A549 (cell line): ENCODE measurements around the gene MITF. TPM values are rescaled to one million over a fixed set of nuclear protein-coding genes. Genes with fewer than 3 reads are reported as not detected.

ENCODE experiments used
- ATAC-seq, 2 experiments: fragments of 200-7000 bp in 1 of 2; fragments of >200 bp in 1 of 2; cut with Nextera tagmentation in 1 of 2; cut with Tn5 transposase in 1 of 2; 3 replicates each; pipeline versions ENCODE4 v1.8.0 to v1.9.1; 2018 to 2020; ENCODE audit warnings: mild to moderate bottlenecking in 1 of 2, moderate library complexity in 1 of 2
- CTCF ChIA-PET: fragments of 300-600 bp; sonication (Branson Sonifier 250); formaldehyde crosslinking; extraction: SDS; loops from one replicate; lab custom pipeline; 2021; ENCODE audit warnings: antibody characterized with exemption, inconsistent platforms; lab: Yijun Ruan, JAX
- POLR2A ChIA-PET: fragments of 350-600 bp; formaldehyde crosslinking; extraction: SDS; loops from one replicate; lab custom pipeline; 2021; ENCODE audit warnings: antibody characterized with exemption, inconsistent platforms; lab: Yijun Ruan, JAX
- DNase-seq, 2 experiments: peaks; one replicate each; pipeline versions ENCODE4 v3.0.0 to v3.0.0-alpha.2; 2011 to 2016; ENCODE audit warnings: low read depth in 1 of 2, low spot score in 1 of 2
- FAIRE-seq: peaks from 2 replicates; lab custom pipeline; 2011; peaks lifted over from hg19 to GRCh38; lab: Jason Lieb, UNC
- H3K27ac ChIP-seq, 2 experiments: fragments of >200 bp; sonication (Bioruptor Twin); formaldehyde crosslinking; 3 replicates each; pipeline ENCODE4 v1.5.1; 2016 to 2017
- H3K4me1 ChIP-seq: fragments of >200 bp; sonication (Bioruptor Twin); formaldehyde crosslinking; 3 replicates; pipeline ENCODE4 v1.6.1; 2016
- H3K4me2 ChIP-seq: fragments of >200 bp; sonication (Bioruptor Twin); formaldehyde crosslinking; 3 replicates; pipeline ENCODE4 v1.6.1; 2016
- H3K4me3 ChIP-seq: fragments of >200 bp; sonication (Bioruptor Twin); formaldehyde crosslinking; 3 replicates; pipeline ENCODE4 v1.5.1; 2016
- H3K9me3 ChIP-seq: fragments of >200 bp; sonication (Bioruptor Twin); formaldehyde crosslinking; 3 replicates; pipeline ENCODE4 v1.6.1; 2016
- BHLHE40 ChIP-seq: IDR thresholded peaks from 2 replicates; pipeline ENCODE4 v1.6.1; 2012; ENCODE audit warnings: low read depth, low read length, inconsistent platforms
- CBX2 ChIP-seq: fragments of 200-600 bp; sonication (generic); IDR thresholded peaks from 2 replicates; pipeline ENCODE4 v1.6.1; 2016; ENCODE audit warnings: low read depth, mild to moderate bottlenecking, borderline replicate concordance
- ESRRA ChIP-seq: fragments of 150-350 bp; IDR thresholded peaks from 2 replicates; pipeline ENCODE4 v1.6.1; 2014; ENCODE audit warnings: mild to moderate bottlenecking, low read length, borderline replicate concordance
- FOSL2 ChIP-seq, 2 experiments: fragments of 450-650 bp in 1 of 2; fragments of >200 bp in 1 of 2; sonication (Bioruptor Twin) in 1 of 2; formaldehyde crosslinking; IDR thresholded peaks; 2 replicates each; pipeline versions ENCODE4 v1.5.0 to v1.6.1; 2016 to 2020; ENCODE audit warnings: mild to moderate bottlenecking in 1 of 2, moderate library complexity in 1 of 2
- FOXS1 ChIP-seq: fragments of 250-450 bp; sonication (Bioruptor Pico); IDR thresholded peaks from 2 replicates; pipeline ENCODE4 v1.5.0; 2020; ENCODE audit warnings: mild to moderate bottlenecking, moderate library complexity
- HDAC2 ChIP-seq: fragments of 200-600 bp; sonication (generic); IDR thresholded peaks from 2 replicates; pipeline ENCODE4 v1.6.1; 2016
- HEYL ChIP-seq: fragments of 250-450 bp; sonication (Bioruptor Pico); IDR thresholded peaks from 2 replicates; pipeline ENCODE4 v1.8.0; 2021; ENCODE audit warnings: mild to moderate bottlenecking, moderate library complexity
- JUN ChIP-seq, 2 experiments: fragments of >200 bp; sonication (Bioruptor Twin); formaldehyde crosslinking; IDR thresholded peaks; 2 replicates in 1 of 2; 3 replicates in 1 of 2; pipeline ENCODE4 v1.6.1; 2016 to 2017
- JUNB ChIP-seq: fragments of >200 bp; sonication (Bioruptor Twin); formaldehyde crosslinking; IDR thresholded peaks from 2 replicates; pipeline ENCODE4 v1.6.1; 2016
- KDM5A ChIP-seq: fragments of 200-600 bp; sonication (generic); IDR thresholded peaks from 2 replicates; pipeline ENCODE4 v1.6.1; 2016; ENCODE audit warnings: antibody characterized with exemption, mild to moderate bottlenecking
- MAFK ChIP-seq: fragments of 450-650 bp; IDR thresholded peaks from 2 replicates; pipeline ENCODE4 v1.6.1; 2014; ENCODE audit not compliant: partially characterized antibody
- MAZ ChIP-seq: fragments of 150-350 bp; IDR thresholded peaks from 2 replicates; pipeline ENCODE4 v1.6.1; 2014; ENCODE audit warnings: antibody characterized with exemption, low read depth, low read length, borderline replicate concordance
- MYC ChIP-seq: IDR thresholded peaks from 2 replicates; pipeline ENCODE4 v1.6.1; 2012; ENCODE audit warnings: mild to moderate bottlenecking, inconsistent platforms, low read length, improper control_type of control experiment, borderline replicate concordance
- NFE2L2 ChIP-seq: fragments of 150-350 bp; conservative IDR thresholded peaks from 2 replicates; pipeline ENCODE4 v1.6.1; 2014; ENCODE audit warnings: low read length
- PHF8 ChIP-seq: fragments of 200-600 bp; sonication (generic); IDR thresholded peaks from 2 replicates; pipeline ENCODE4 v1.6.1; 2016; ENCODE audit warnings: low read depth, mild to moderate bottlenecking, antibody characterized with exemption, moderate library complexity, borderline replicate concordance
- POLR2AphosphoS2 ChIP-seq: conservative IDR thresholded peaks from 2 replicates; pipeline ENCODE4 v1.6.1; 2012; ENCODE audit warnings: low read length, improper control_type of control experiment, inconsistent platforms
- RARB ChIP-seq: fragments of 250-450 bp; sonication (Bioruptor Pico); IDR thresholded peaks from 2 replicates; pipeline ENCODE4 v1.8.0; 2021; ENCODE audit warnings: mild to moderate bottlenecking, moderate library complexity
- RCOR1 ChIP-seq: fragments of 150-350 bp; IDR thresholded peaks from 2 replicates; pipeline ENCODE4 v1.6.1; 2014; ENCODE audit warnings: antibody characterized with exemption, low read length, low read depth
- RFX5 ChIP-seq: fragments of 450-650 bp; IDR thresholded peaks from 2 replicates; pipeline ENCODE4 v1.7.1; 2014; ENCODE audit warnings: antibody characterized with exemption, mild to moderate bottlenecking, moderate library complexity
- TP53 ChIP-seq: fragments of 250-450 bp; sonication (Bioruptor Pico); IDR thresholded peaks from 2 replicates; pipeline ENCODE4 v1.5.0; 2021; ENCODE audit warnings: mild to moderate bottlenecking, moderate library complexity
- ZNF302 ChIP-seq: fragments of 250-450 bp; sonication (Bioruptor Pico); IDR thresholded peaks from 2 replicates; pipeline ENCODE4 v1.9.0; 2021; ENCODE audit warnings: inconsistent platforms, mild to moderate bottlenecking, moderate library complexity
- WGBS: methylation state at CpG from one replicate; pipeline ENCODE4 v1.1.6; 2017; ENCODE audit errors: missing lambda C conversion rate; 5-methylcytosine and 5-hydroxymethylcytosine counted together
- polyA plus RNA-seq, 4 experiments: library from polyadenylated mRNA; depleted of rRNA in 3 of 4; stranded (reverse); fragments of >200 nt; fragmentation: RNase III in 1 of 4; extraction: RNeasy Plus Mini Kit Qiagen cat#74134 plus additional on column Dnase treatment in 1 of 4; gene quantifications; 2 replicates in 3 of 4; 3 replicates in 1 of 4; pipeline ENCODE4 v1.2.3, GENCODE V29; 2011 to 2017
- TF ChIP-seq, protein P1 (sequence below): fragments of 450-650 bp; IDR thresholded peaks from 2 replicates; pipeline ENCODE4 v1.6.1; 2014; ENCODE audit warnings: antibody characterized with exemption
- TF ChIP-seq, protein P2 (sequence below): IDR thresholded peaks from 2 replicates; pipeline ENCODE4 v1.6.1; 2012
- TF ChIP-seq, protein P3 (sequence below): fragments of >200 bp; sonication (Bioruptor Twin); formaldehyde crosslinking; IDR thresholded peaks from 3 replicates; pipeline ENCODE4 v1.5.1; 2016
- TF ChIP-seq, protein P4 (sequence below): fragments of 150-350 bp; IDR thresholded peaks from 2 replicates; pipeline ENCODE4 v1.6.1; 2014; ENCODE audit warnings: low read depth, mild to moderate bottlenecking, low read length
- TF ChIP-seq, protein P5 (sequence below): fragments of >200 bp; sonication (Bioruptor Twin); formaldehyde crosslinking; IDR thresholded peaks from 2 replicates; pipeline ENCODE4 v1.6.1; 2016

Gene MITF
- polyA plus RNA-seq, 2 of the 4 experiments (the other 2 are of a cell fraction), result 14.3 to 15.9 TPM

DNA sequence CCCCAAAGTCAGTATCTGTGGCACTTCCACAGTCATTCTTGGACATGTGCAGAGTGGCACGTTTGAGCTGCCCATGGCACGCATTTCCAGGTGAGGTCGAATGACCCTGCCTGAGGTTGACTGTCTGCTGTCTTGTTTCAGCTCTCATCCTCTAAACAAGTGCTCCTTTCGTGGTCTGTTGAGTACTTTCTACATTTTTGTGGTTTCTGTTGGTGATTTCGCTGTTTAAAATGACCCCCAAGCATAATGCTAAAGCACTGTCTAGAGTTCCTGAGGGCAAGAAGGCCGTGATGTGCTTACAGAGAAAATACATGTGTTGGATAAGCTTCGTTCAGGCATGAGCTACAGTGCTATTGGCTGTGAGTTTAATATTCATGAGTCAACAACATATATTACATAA lies 220.3 kb downstream of the MITF start (continued):
- TF ChIP-seq ESRRA (no peak), PHF8 (no peak), HEYL (CRISPR knock-in tag) (no peak), MAFK (no peak)
- TF ChIP-seq, protein P1, sequence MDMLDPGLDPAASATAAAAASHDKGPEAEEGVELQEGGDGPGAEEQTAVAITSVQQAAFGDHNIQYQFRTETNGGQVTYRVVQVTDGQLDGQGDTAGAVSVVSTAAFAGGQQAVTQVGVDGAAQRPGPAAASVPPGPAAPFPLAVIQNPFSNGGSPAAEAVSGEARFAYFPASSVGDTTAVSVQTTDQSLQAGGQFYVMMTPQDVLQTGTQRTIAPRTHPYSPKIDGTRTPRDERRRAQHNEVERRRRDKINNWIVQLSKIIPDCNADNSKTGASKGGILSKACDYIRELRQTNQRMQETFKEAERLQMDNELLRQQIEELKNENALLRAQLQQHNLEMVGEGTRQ, result no peak

DNA sequence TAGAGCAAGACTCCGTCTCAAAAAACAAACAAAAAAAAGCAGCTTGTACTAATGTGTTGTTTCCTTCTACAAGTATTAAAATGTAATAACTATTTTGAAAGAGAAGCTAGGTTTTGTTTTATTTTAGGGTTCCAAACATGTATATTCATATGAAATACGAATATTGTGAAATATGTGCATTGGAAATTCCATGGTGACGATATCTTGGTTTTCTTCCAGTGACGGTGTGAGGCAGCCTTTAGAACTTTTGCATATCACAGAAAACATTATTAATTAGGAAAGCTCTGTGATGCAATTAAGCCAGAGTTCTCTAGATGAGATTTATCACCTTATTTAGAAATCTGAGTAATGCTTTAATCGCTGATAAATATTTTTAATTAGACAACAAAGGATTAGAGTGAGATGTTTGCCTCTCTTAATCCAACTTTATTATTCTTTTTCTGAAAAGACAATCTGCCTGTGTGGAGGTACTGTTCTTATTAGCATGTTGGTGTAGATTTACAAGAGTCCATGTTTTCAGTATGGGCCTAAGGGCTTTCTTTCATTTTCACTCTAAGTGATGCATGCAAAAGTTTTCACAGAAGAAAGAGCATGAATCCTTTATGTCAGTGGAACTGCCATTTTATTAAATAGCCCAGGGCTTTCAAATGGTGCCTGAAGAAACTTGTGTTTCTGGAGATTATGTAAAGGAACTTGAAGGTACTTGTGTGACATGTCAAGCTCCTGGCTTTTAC lies 222.6 kb downstream of the MITF start:
- ATAC-seq (no peak), FAIRE-seq (no peak), DNase-seq (no peak)
- CTCF ChIA-PET, result interaction anchor here (0.6 to 1.3 kb wide), 5 partner anchors 10 to 270 kb away, joined by 3 to 4 read pairs (median 3); no protein-coding TSS in a partner anchor
- no peak overlapping the region for H3K4me2 ChIP-seq
- H3K4me1 ChIP-seq, result no peaks in the 10 kb centered on the region
- POLR2A ChIA-PET, result no interaction called here
- 91% methylated on average over 5 of the region's 5 CpGs for WGBS
- H3K27ac ChIP-seq, result no peak overlapping the region
- H3K9me3 ChIP-seq, result no peaks in the 10 kb centered on the region
- no peak overlapping the region for H3K4me3 ChIP-seq
- no peak for TF ChIP-seq HDAC2
- TF ChIP-seq POLR2AphosphoS2, result no peak
- TF ChIP-seq RARB (CRISPR knock-in tag), result no peak
- no peak for TF ChIP-seq MYC
- TF ChIP-seq KDM5A, result no peak
- TF ChIP-seq, protein P2, sequence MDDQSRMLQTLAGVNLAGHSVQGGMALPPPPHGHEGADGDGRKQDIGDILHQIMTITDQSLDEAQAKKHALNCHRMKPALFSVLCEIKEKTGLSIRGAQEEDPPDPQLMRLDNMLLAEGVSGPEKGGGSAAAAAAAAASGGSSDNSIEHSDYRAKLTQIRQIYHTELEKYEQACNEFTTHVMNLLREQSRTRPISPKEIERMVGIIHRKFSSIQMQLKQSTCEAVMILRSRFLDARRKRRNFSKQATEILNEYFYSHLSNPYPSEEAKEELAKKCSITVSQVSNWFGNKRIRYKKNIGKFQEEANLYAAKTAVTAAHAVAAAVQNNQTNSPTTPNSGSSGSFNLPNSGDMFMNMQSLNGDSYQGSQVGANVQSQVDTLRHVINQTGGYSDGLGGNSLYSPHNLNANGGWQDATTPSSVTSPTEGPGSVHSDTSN, result no peak
- TF ChIP-seq FOSL2 (IDR thresholded peaks at IDR 0.05), result no peak
- TF ChIP-seq FOSL2 (CRISPR knock-in tag; IDR thresholded peaks at IDR 0.05), result no peak
- no peak for TF ChIP-seq RFX5
- TF ChIP-seq, protein P3, sequence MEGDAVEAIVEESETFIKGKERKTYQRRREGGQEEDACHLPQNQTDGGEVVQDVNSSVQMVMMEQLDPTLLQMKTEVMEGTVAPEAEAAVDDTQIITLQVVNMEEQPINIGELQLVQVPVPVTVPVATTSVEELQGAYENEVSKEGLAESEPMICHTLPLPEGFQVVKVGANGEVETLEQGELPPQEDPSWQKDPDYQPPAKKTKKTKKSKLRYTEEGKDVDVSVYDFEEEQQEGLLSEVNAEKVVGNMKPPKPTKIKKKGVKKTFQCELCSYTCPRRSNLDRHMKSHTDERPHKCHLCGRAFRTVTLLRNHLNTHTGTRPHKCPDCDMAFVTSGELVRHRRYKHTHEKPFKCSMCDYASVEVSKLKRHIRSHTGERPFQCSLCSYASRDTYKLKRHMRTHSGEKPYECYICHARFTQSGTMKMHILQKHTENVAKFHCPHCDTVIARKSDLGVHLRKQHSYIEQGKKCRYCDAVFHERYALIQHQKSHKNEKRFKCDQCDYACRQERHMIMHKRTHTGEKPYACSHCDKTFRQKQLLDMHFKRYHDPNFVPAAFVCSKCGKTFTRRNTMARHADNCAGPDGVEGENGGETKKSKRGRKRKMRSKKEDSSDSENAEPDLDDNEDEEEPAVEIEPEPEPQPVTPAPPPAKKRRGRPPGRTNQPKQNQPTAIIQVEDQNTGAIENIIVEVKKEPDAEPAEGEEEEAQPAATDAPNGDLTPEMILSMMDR, result no peak
- no peak for TF ChIP-seq ZNF302
- no peak for TF ChIP-seq NFE2L2
- TF ChIP-seq, protein P4, sequence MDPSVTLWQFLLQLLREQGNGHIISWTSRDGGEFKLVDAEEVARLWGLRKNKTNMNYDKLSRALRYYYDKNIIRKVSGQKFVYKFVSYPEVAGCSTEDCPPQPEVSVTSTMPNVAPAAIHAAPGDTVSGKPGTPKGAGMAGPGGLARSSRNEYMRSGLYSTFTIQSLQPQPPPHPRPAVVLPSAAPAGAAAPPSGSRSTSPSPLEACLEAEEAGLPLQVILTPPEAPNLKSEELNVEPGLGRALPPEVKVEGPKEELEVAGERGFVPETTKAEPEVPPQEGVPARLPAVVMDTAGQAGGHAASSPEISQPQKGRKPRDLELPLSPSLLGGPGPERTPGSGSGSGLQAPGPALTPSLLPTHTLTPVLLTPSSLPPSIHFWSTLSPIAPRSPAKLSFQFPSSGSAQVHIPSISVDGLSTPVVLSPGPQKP, result no peak
- no peak for TF ChIP-seq RCOR1
- no peak for TF ChIP-seq HEYL (CRISPR knock-in tag)

GRCh38 chr3:69963643-69964042 lies 224.4 kb downstream of the MITF start:
- 86% methylated on average over 2 of the region's 3 CpGs for WGBS
- Histone ChIP-seq H3K4me1 (no peaks in the 10 kb centered on the region), H3K27ac (no peak overlapping the region), H3K4me2 (no peak overlapping the region), H3K4me3 (no peak overlapping the region), H3K9me3 (no peaks in the 10 kb centered on the region)
- no peak for DNase-seq
- ATAC-seq, result no peak
- FAIRE-seq, result no peak
- ChIA-PET CTCF (no interaction called here), POLR2A (no interaction called here)
- TF ChIP-seq, protein P5, sequence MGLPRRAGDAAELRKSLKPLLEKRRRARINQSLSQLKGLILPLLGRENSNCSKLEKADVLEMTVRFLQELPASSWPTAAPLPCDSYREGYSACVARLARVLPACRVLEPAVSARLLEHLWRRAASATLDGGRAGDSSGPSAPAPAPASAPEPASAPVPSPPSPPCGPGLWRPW, result no peak
- TF ChIP-seq POLR2AphosphoS2 (no peak), HDAC2 (no peak), MAFK (no peak), RCOR1 (no peak), TP53 (no peak), RARB (CRISPR knock-in tag) (no peak), FOXS1 (CRISPR knock-in tag) (no peak), JUN (IDR thresholded peaks at IDR 0.05) (no peak), CBX2 (no peak), MYC (no peak), FOSL2 (IDR thresholded peaks at IDR 0.05) (no peak), FOSL2 (CRISPR knock-in tag; IDR thresholded peaks at IDR 0.05) (no peak), MAZ (no peak), JUNB (no peak), BHLHE40 (no peak)
- TF ChIP-seq, protein P3, result no peak
